H9 (cell line): ENCODE data around the gene NBDY. TPM values are rescaled to one million over a fixed set of nuclear protein-coding genes. Genes with fewer than 3 reads are reported as not detected.

ENCODE experiments used
- DNase-seq: peaks from one replicate; pipeline ENCODE4 v3.0.0-alpha.2; 2017
- H2AFZ ChIP-seq: one replicate; pipeline ENCODE4 v1.6.1; 2013; ENCODE audit warnings: mild to moderate bottlenecking, low read length, control low read depth, moderate library complexity
- H2AK5ac ChIP-seq: 2 replicates; pipeline ENCODE4 v1.6.1; 2013; ENCODE audit warnings: low read length, control low read depth, mixed read lengths; ENCODE audit not compliant: insufficient read length
- H2BK120ac ChIP-seq: one replicate; pipeline ENCODE4 v1.6.1; 2013; ENCODE audit warnings: low read depth, mild to moderate bottlenecking, low read length, control low read depth, inconsistent platforms; ENCODE audit not compliant: poor library complexity, severe bottlenecking
- H2BK12ac ChIP-seq: 2 replicates; pipeline ENCODE4 v1.6.1; 2013; ENCODE audit warnings: low read length, control low read depth, mixed read lengths, low read depth; ENCODE audit not compliant: insufficient read length
- H2BK15ac ChIP-seq: 2 replicates; pipeline ENCODE4 v1.6.1; 2013; ENCODE audit warnings: low read depth, low read length, control low read depth
- H2BK20ac ChIP-seq: one replicate; pipeline ENCODE4 v1.6.1; 2013; ENCODE audit warnings: low read depth, mild to moderate bottlenecking, low read length, control low read depth, inconsistent platforms; ENCODE audit not compliant: poor library complexity, severe bottlenecking
- H2BK5ac ChIP-seq: 2 replicates; pipeline ENCODE4 v1.6.1; 2013; ENCODE audit warnings: low read length, control low read depth, mixed read lengths; ENCODE audit not compliant: insufficient read length
- H3K14ac ChIP-seq: 2 replicates; pipeline ENCODE4 v1.6.1; 2013; ENCODE audit warnings: low read length, control low read depth; ENCODE audit not compliant: insufficient read depth
- H3K18ac ChIP-seq: 2 replicates; pipeline ENCODE4 v1.6.1; 2013; ENCODE audit warnings: low read depth, mild to moderate bottlenecking, mixed read lengths, low read length, control low read depth; ENCODE audit not compliant: insufficient read length
- H3K23ac ChIP-seq: 2 replicates; pipeline ENCODE4 v1.6.1; 2013; ENCODE audit warnings: low read length, control low read depth, mixed read lengths, low read depth; ENCODE audit not compliant: insufficient read length
- H3K23me2 ChIP-seq: 2 replicates; pipeline ENCODE4 v1.6.1; 2013; ENCODE audit warnings: low read depth, mild to moderate bottlenecking, mixed read lengths, low read length, control low read depth; ENCODE audit not compliant: insufficient read length, poor library complexity, severe bottlenecking
- H3K27ac ChIP-seq: 2 replicates; pipeline ENCODE4 v1.5.1; 2013; ENCODE audit warnings: low read length, control low read depth, mixed read lengths, low read depth; ENCODE audit not compliant: insufficient read length
- H3K27me3 ChIP-seq: 2 replicates; pipeline ENCODE4 v1.6.1; 2013; ENCODE audit warnings: low read length, control low read depth, inconsistent platforms; ENCODE audit not compliant: insufficient read depth
- H3K4ac ChIP-seq: 2 replicates; pipeline ENCODE4 v1.6.1; 2013; ENCODE audit warnings: low read depth, mild to moderate bottlenecking, control low read depth, inconsistent platforms, low read length, moderate library complexity
- H3K4me1 ChIP-seq: 2 replicates; pipeline ENCODE4 v1.6.1; 2013; ENCODE audit warnings: low read length, control low read depth, inconsistent platforms; ENCODE audit not compliant: insufficient read depth
- H3K4me2 ChIP-seq: 2 replicates; pipeline ENCODE4 v1.6.1; 2013; ENCODE audit warnings: low read length, control low read depth, mixed read lengths; ENCODE audit not compliant: insufficient read length, insufficient read depth
- H3K56ac ChIP-seq: 2 replicates; pipeline ENCODE4 v1.6.1; 2013; ENCODE audit warnings: low read depth, mild to moderate bottlenecking, mixed read lengths, low read length, control low read depth; ENCODE audit not compliant: insufficient read length
- H3K79me1 ChIP-seq: 2 replicates; pipeline ENCODE4 v1.6.1; 2013; ENCODE audit warnings: low read depth, mild to moderate bottlenecking, moderate library complexity, low read length, control low read depth, inconsistent platforms; ENCODE audit not compliant: insufficient read depth, poor library complexity, severe bottlenecking
- H3K79me2 ChIP-seq: 2 replicates; pipeline ENCODE4 v1.6.1; 2013; ENCODE audit warnings: low read length, control low read depth, inconsistent platforms; ENCODE audit not compliant: insufficient read depth
- H3K9ac ChIP-seq: 2 replicates; pipeline ENCODE4 v1.6.1; 2013; ENCODE audit warnings: low read length, control low read depth, mixed read lengths; ENCODE audit not compliant: insufficient read length; ENCODE audit errors: extremely low read depth
- H3K9me3 ChIP-seq: one replicate; pipeline ENCODE4 v1.6.1; 2013; ENCODE audit warnings: low read depth, low read length, inconsistent platforms; ENCODE audit not compliant: control insufficient read depth
- H3T11ph ChIP-seq: one replicate; pipeline ENCODE4 v1.6.1; 2013; ENCODE audit warnings: mild to moderate bottlenecking, low read length, control low read depth, inconsistent platforms
- H4K20me1 ChIP-seq: one replicate; pipeline ENCODE4 v1.6.1; 2013; ENCODE audit not compliant: control insufficient read depth, insufficient read length, insufficient read depth
- H4K5ac ChIP-seq: 2 replicates; pipeline ENCODE4 v1.6.1; 2013; ENCODE audit warnings: low read depth, mild to moderate bottlenecking, mixed read lengths, low read length, control low read depth; ENCODE audit not compliant: insufficient read length
- H4K8ac ChIP-seq: replicated peaks from 2 replicates; pipeline ENCODE4 v1.6.1; 2013; ENCODE audit warnings: low read length, control low read depth, mixed read lengths, low read depth; ENCODE audit not compliant: insufficient read length
- H4K91ac ChIP-seq: 2 replicates; pipeline ENCODE4 v1.6.1; 2013; ENCODE audit warnings: low read depth, mild to moderate bottlenecking, moderate library complexity, mixed read lengths, low read length, control low read depth; ENCODE audit not compliant: insufficient read length
- H3K27ac Mint-ChIP-seq, 3 experiments: 2 replicates in 2 of 3; 3 replicates in 1 of 3; pipeline ENCODE4 v1.8.0; 2020 to 2021; ENCODE audit warnings: mixed read lengths in 3 of 3, mild to moderate bottlenecking in 1 of 3, moderate library complexity in 1 of 3
- H3K27me3 Mint-ChIP-seq: 2 replicates; pipeline ENCODE4 v1.8.0; 2021; ENCODE audit warnings: low read depth, mild to moderate bottlenecking, moderate library complexity, mixed read lengths
- H3K36me3 Mint-ChIP-seq, 3 experiments: 2 replicates in 2 of 3; 3 replicates in 1 of 3; pipeline ENCODE4 v1.8.0; 2020 to 2021; ENCODE audit warnings: low read depth in 3 of 3, mixed read lengths in 3 of 3; ENCODE audit not compliant: insufficient read depth in 1 of 3
- H3K4me1 Mint-ChIP-seq, 2 experiments: 2 replicates each; pipeline ENCODE4 v1.8.0; 2020; ENCODE audit warnings: mixed read lengths in 2 of 2
- H3K4me3 Mint-ChIP-seq, 2 experiments: 2 replicates in 1 of 2; 3 replicates in 1 of 2; pipeline ENCODE4 v1.8.0; 2020 to 2021; ENCODE audit warnings: mild to moderate bottlenecking in 2 of 2, mixed read lengths in 2 of 2, moderate library complexity in 1 of 2
- H3K9me3 Mint-ChIP-seq, 2 experiments: 2 replicates in 1 of 2; 3 replicates in 1 of 2; pipeline ENCODE4 v1.8.0; 2020; ENCODE audit warnings: mild to moderate bottlenecking in 2 of 2, mixed read lengths in 2 of 2, moderate library complexity in 1 of 2
- WGBS: extraction: QIAGEN DNeasy Blood & Tissue Kit; methylation state at CpG from one replicate; pipeline ENCODE4 v1.1.7; 2013; ENCODE audit warnings: missing lambda C conversion rate, low lambda C conversion rate, mixed read lengths; ENCODE audit not compliant: insufficient read length; ENCODE audit errors: extremely low coverage; 5-methylcytosine and 5-hydroxymethylcytosine counted together
- total RNA-seq: library from RNA; stranded (reverse); gene quantifications from 2 replicates; pipeline ENCODE4 v1.2.1, GENCODE V29; 2021
- TF ChIP-seq, protein P1 (sequence below): fragments of 200-600 bp; sonication (generic); conservative IDR thresholded peaks from 3 replicates; pipeline ENCODE4 v1.8.0; 2021; ENCODE audit warnings: antibody characterized with exemption, mild to moderate bottlenecking

Gene NBDY
- total RNA-seq, 1 experiment from 2014 or later: 62.5 TPM

DNA sequence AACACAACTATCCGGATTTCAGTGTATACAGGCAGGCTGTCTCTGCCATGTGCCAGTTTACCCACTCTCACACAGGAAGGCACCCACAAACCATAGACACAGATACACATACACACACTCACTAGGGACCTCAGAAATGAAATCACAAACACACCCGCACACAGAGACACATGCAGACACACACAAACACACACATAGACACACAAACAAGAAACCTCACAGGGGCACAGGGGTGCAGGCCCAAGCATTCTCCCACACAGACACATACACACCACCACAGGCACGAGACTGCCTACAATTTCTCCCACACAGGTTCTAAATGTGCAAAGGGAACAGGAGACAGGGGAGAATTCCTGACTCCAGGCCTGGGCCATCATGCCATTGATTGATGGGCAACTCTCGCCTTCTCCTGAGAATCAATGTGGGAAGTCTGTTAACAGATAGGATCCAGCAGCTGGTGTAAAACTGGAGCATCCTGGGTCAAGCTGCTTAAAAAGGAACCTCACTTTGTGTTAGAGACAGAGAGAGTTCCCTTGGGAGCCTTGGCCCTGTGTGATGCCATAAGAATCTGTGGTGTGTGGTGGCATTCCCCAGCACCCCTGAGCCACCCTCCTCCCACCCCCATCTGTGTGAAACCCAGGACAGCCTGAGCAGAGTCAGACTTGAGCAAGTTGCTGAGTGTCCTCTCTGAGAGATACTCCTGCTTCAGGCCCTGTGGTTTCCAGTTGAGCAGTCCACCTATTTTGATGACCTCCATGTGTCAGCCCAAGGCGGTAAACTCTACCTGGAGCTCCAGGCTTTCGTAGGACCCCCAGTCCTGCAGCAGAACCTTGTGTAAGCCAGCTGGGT, 33.9 kb downstream of the NBDY start:
- Histone ChIP-seq H4K8ac (no peak overlapping the region), H3K4ac (no peak overlapping the region), H3K23ac (no peak overlapping the region), H3K4me1 (peaks cover 2% of the 10 kb centered on the region; the same call in 1 of the 2 replicates), H3K27ac (no peak overlapping the region), H4K5ac (no peak overlapping the region), H4K91ac (no peak overlapping the region), H3K79me1 (no peaks in the 10 kb centered on the region), H3K79me2 (0 out of 2 replicates have a peak, but pooled peaks cover 2% of the 10 kb centered on the region), H3K9ac (no peak overlapping the region), H2BK5ac (no peak overlapping the region), H3K23me2 (no peaks in the 10 kb centered on the region), H2BK20ac (no peak overlapping the region), H2AFZ (no peak overlapping the region), H3K18ac (no peak overlapping the region), H3K4me2 (no peak overlapping the region), H3T11ph (no peak overlapping the region), H3K14ac (no peak overlapping the region), H2BK120ac (no peak overlapping the region), H3K56ac (no peak overlapping the region), H2BK12ac (no peak overlapping the region), H3K9me3 (no peaks in the 10 kb centered on the region), H4K20me1 (no peaks in the 10 kb centered on the region), H2AK5ac (no peak overlapping the region), H2BK15ac (no peak overlapping the region), H3K27me3 (no peaks in the 10 kb centered on the region)
- TF ChIP-seq, protein P1, sequence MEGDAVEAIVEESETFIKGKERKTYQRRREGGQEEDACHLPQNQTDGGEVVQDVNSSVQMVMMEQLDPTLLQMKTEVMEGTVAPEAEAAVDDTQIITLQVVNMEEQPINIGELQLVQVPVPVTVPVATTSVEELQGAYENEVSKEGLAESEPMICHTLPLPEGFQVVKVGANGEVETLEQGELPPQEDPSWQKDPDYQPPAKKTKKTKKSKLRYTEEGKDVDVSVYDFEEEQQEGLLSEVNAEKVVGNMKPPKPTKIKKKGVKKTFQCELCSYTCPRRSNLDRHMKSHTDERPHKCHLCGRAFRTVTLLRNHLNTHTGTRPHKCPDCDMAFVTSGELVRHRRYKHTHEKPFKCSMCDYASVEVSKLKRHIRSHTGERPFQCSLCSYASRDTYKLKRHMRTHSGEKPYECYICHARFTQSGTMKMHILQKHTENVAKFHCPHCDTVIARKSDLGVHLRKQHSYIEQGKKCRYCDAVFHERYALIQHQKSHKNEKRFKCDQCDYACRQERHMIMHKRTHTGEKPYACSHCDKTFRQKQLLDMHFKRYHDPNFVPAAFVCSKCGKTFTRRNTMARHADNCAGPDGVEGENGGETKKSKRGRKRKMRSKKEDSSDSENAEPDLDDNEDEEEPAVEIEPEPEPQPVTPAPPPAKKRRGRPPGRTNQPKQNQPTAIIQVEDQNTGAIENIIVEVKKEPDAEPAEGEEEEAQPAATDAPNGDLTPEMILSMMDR: no peak
- Mint-ChIP-seq H3K4me1 (peaks cover 10 to 11% of the 10 kb centered on the region in 2 experiments), H3K9me3 (peaks cover 56 to 60% of the 10 kb centered on the region in 2 experiments), H3K27ac (peak overlapping the region in 2 of 3 experiments; percentile 36 to 53; a peak in 3 of 7 replicates), H3K4me3 (no peak overlapping the region), H3K27me3 (no peaks in the 10 kb centered on the region), H3K36me3 (peaks cover 16 to 31% (median 20%) of the 10 kb centered on the region in 3 experiments)
- no CpG with 5 or more reads among the region's 6 CpGs for WGBS
- no peak for DNase-seq
